Measurements from ENCODE around the gene NSMF. TPM values are rescaled to one million over a fixed set of nuclear protein-coding genes. Genes with fewer than 3 reads are reported as not detected.

The NSMF gene
- total and polyA plus RNA-seq, 2 of the 8 experiments (the other 6 are each of a cell fraction or from before 2014, with no cell fraction given), result 56.7 to 65.1 TPM

DNA sequence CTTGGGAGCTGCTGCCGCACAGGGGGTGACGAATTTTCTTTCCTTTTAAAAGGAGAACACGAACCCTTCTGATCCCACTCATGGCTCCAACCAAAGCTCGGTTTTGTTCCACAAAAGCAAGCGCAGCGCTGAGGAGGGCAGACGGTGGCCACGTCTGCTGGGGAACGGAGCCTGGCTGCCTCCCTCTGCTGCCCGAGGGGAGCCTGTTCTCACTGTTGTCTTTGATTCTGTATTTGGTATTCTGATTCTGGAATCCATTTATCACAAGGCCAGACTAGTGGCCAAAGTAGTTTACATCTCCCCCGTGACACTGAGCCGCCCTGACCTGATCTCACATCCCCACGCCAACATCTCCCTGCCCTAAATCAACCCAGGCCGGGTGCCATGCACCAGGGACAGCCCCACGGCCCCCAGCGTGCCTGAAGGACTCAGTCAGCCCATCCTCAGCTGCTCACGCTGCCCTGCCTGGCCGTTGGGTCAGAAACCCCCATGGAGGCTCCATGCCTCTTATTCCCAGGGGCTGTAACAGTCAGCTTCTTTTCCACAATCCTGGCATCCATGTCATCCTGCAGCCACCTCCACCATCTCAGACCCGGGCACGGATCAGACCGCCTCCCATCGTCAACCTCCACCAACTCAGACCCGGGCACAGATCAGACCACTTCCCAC lies 6.7 kb upstream of the NSMF start:
- Histone ChIP-seq H4K5ac (ENCODE audit: insufficient read length, low read depth, low read length) (no peak overlapping the region), H2AFZ (ENCODE audit: low read length) (no peak overlapping the region), H3K27ac (ENCODE audit: low read depth, low read length) (no peak overlapping the region), H4K20me1 (replicated peaks in 1 of 2; ENCODE audit: control insufficient read depth in 1 of 2, insufficient read depth in 2 of 2, low read length in 2 of 2) (peaks cover 0 to 2% of the 10 kb centered on the region in 2 experiments), H3K4me2 (ENCODE audit: insufficient read depth in 1 of 2, low read depth in 2 of 2, low read length in 2 of 2) (no peak overlapping the region), H3K23me2 (ENCODE audit: low read depth, low read length) (0 out of 2 replicates have a peak, but pooled peaks cover 2% of the 10 kb centered on the region), H3K79me1 (ENCODE audit: low read depth, low read length) (no peaks in the 10 kb centered on the region), H3K14ac (ENCODE audit: insufficient read length) (no peak overlapping the region), H2AK5ac (ENCODE audit: low read depth, low read length) (no peak overlapping the region), H3K9me3 (ENCODE audit: insufficient read depth in 2 of 2, low read depth in 1 of 2, low read length in 1 of 2) (no peaks in the 10 kb centered on the region; a peak in 1 of 4 replicates), H4K91ac (replicated peaks; ENCODE audit: insufficient read length, low read length) (peak overlapping the region; percentile 15), H3K36me3 (ENCODE audit: control insufficient read depth in 2 of 4, insufficient read depth in 4 of 4, low read length in 3 of 4) (no peaks in the 10 kb centered on the region), H4K8ac (ENCODE audit: extremely low read depth, insufficient read depth, low read length) (peak overlapping the region; percentile 51; the same call in 1 of the 2 replicates), H3K18ac (ENCODE audit: extremely low read depth, low read length) (no peak overlapping the region), H3K9ac (replicated peaks in 1 of 4; ENCODE audit: extremely low read depth in 1 of 4, low read depth in 3 of 4, low read length in 3 of 4) (no peak overlapping the region), H2BK120ac (replicated peaks; ENCODE audit: low read depth, low read length) (no peak overlapping the region), H3K23ac (ENCODE audit: insufficient read length) (no peak overlapping the region), H3K4me3 (ENCODE audit: extremely low read depth in 1 of 4, insufficient read depth in 2 of 4, low read depth in 3 of 4, low read length in 4 of 4) (no peak overlapping the region), H3K27me3 (replicated peaks in 1 of 4; ENCODE audit: control insufficient read depth in 3 of 4, extremely low read depth in 1 of 4, insufficient read depth in 3 of 4, low read length in 3 of 4) (peaks cover 0 to 14% (median 11%) of the 10 kb centered on the region in 4 experiments; a peak in 5 of 7 replicates), H3K56ac (replicated peaks; ENCODE audit: insufficient read length, low read depth, low read length) (no peak overlapping the region), H2BK5ac (ENCODE audit: low read depth, low read length) (no peak overlapping the region), H3K4me1 (replicated peaks in 1 of 4; ENCODE audit: control insufficient read depth in 3 of 4, insufficient read depth in 4 of 4, low read length in 3 of 4) (peaks cover 0 to 9% (median 2%) of the 10 kb centered on the region in 4 experiments; a peak in 3 of 7 replicates), H2BK15ac (ENCODE audit: low read length) (no peak overlapping the region), H2BK20ac (ENCODE audit: low read length) (no peak overlapping the region), H3K79me2 (ENCODE audit: control insufficient read depth in 1 of 2, insufficient read depth in 2 of 2, low read length in 2 of 2) (no peaks in the 10 kb centered on the region), H3K4ac (replicated peaks; ENCODE audit: insufficient read length, low read depth, low read length) (no peak overlapping the region), H2BK12ac (ENCODE audit: low read depth, low read length) (no peak overlapping the region)
- FAIRE-seq, result no peak
- CTCF ChIA-PET (ENCODE audit: partially characterized antibody), result no interaction called here
- no peak for DNase-seq (ENCODE audit: low read depth in 1 of 2, low spot score in 2 of 2)
- WGBS, 2 experiments (ENCODE audit: extremely low coverage in 1 of 2, insufficient coverage in 1 of 2, insufficient read length in 1 of 2, insufficient replicate concordance in 2 of 2, low coverage in 1 of 2, low lambda C conversion rate in 2 of 2, missing lambda C conversion rate in 1 of 2), result 91% methylated on average over 22 of the region's 23 CpGs; no CpG with 5 or more reads in 1 of the 2 experiments
- POLR2A ChIA-PET (ENCODE audit: partially characterized antibody), result interaction anchor here (0.6 kb wide), 1 partner anchor 17 kb away, joined by 3 read pairs; no protein-coding TSS in a partner anchor
- no peak for TF ChIP-seq SAP30 (IDR thresholded peaks at IDR 0.05; ENCODE audit: insufficient read depth, insufficient replicate concordance, low read length)
- TF ChIP-seq JUND (IDR thresholded peaks at IDR 0.05; ENCODE audit: low read length), result no peak
- TF ChIP-seq SP2 (IDR thresholded peaks at IDR 0.05; ENCODE audit: low read length), result no peak
- TF ChIP-seq RXRA (IDR thresholded peaks at IDR 0.05; ENCODE audit: insufficient read depth, low read depth, low read length), result no peak
- no peak for TF ChIP-seq SP4 (IDR thresholded peaks at IDR 0.05; ENCODE audit: low read length)
- no peak for TF ChIP-seq RNF2 (IDR thresholded peaks at IDR 0.05; ENCODE audit: borderline replicate concordance, low read depth, low read length, missing control alignments, poor library complexity, severe bottlenecking)
- TF ChIP-seq SRF (IDR thresholded peaks at IDR 0.05; ENCODE audit: low read depth, low read length), result no peak
- no peak for TF ChIP-seq CBX5 (IDR thresholded peaks at IDR 0.05; ENCODE audit: low read depth, low read length)
- TF ChIP-seq ASH2L (IDR thresholded peaks at IDR 0.05; ENCODE audit: low read length), result no peak
- no peak for TF ChIP-seq ZNF274 (IDR thresholded peaks at IDR 0.05; ENCODE audit: borderline replicate concordance, extremely low read depth, low read length)
- no peak for TF ChIP-seq KDM4A (IDR thresholded peaks at IDR 0.05; ENCODE audit: low read depth, low read length, severe bottlenecking)
- TF ChIP-seq, protein P1, sequence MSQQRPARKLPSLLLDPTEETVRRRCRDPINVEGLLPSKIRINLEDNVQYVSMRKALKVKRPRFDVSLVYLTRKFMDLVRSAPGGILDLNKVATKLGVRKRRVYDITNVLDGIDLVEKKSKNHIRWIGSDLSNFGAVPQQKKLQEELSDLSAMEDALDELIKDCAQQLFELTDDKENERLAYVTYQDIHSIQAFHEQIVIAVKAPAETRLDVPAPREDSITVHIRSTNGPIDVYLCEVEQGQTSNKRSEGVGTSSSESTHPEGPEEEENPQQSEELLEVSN (IDR thresholded peaks at IDR 0.05), result no peak

Data from H1 (cell line).